ENCODE data around the gene PPA2.
"Not testable (repeated sequence)": the region's sequence is repeated elsewhere in the genome, so short reads cannot be mapped to it uniquely, and the experiment has no call there.

DNA sequence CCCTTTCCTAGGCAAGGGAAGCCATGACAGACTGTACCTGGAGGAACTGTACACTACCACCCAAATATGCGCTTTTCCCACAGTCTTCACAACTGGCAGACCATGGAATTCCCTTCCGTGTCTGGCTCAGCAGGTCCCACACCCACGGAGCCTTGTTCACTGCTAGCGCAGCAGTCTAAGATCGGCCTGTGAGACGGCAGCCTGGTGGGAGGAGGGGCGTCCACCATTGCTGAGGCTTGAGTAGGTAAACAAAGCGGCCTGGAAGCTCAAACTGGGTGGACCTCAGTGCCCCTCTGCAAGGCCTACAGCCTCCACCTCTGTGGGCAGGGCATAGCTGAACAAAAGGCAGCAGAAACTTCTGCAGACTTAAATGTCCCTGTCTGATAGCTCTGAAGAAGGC lies 64.7 kb downstream of the PPA2 start:
- TF ChIP-seq, protein P1, sequence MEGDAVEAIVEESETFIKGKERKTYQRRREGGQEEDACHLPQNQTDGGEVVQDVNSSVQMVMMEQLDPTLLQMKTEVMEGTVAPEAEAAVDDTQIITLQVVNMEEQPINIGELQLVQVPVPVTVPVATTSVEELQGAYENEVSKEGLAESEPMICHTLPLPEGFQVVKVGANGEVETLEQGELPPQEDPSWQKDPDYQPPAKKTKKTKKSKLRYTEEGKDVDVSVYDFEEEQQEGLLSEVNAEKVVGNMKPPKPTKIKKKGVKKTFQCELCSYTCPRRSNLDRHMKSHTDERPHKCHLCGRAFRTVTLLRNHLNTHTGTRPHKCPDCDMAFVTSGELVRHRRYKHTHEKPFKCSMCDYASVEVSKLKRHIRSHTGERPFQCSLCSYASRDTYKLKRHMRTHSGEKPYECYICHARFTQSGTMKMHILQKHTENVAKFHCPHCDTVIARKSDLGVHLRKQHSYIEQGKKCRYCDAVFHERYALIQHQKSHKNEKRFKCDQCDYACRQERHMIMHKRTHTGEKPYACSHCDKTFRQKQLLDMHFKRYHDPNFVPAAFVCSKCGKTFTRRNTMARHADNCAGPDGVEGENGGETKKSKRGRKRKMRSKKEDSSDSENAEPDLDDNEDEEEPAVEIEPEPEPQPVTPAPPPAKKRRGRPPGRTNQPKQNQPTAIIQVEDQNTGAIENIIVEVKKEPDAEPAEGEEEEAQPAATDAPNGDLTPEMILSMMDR (IDR thresholded peaks at IDR 0.05; ENCODE audit: low read depth, low read length), result not testable (repeated sequence)
- TF ChIP-seq EZH2phosphoT487 (IDR thresholded peaks at IDR 0.05; ENCODE audit: low read depth), result not testable (repeated sequence)

Measured in OCI-LY3 (cell line).